ENCODE data around the gene SLC25A19.

SLC25A19 gene

DNA sequence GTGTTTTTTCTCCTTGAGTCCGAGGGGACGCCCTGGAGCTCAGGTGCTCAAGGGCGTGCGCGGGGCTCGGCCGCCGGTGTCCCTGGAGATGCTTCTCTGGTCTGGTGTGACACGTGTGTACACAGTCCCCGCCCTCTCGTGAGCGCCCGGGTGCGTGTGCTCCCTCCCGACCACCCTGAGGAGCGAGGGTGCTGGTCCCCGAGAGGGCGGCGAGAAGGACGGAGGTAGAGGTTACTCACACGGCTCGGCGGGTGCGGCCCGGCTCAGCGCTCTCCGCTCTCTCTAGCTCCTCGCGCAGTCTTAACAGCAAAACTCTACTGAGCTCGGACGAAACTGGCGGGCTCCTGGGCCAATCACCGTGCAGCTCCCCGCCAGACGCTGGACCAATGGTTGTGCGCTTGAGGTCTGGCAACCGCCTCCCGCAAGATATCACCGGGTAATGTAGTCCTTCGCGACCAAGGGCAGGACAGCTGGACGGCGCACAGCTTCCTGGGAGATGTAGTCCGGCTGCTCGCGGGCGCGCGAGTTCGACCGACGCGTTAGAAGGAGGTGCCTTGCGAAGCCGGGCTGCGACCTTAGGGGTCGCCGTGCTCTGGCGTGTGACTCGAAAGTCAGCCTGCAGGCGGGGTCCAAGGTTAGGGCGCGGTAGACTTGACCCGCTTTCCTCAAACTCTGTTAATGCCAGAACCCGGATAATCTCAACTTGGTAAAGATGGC is at the start of gene SLC25A19:
Gene SLC25A19 (minus strand): TSS at position 319 of the 717 bp plus-strand sequence. CDS start 2,669 bp downstream, outside the sequence.
- in situ Hi-C loops (cut with HindIII; ENCODE audit: low pct_ligation_motif_present, low pct_unique_long_range_greater_than_20kb, low sequenced_read_pairs) = no loop called here
- peak; percentile 99 for DNase-seq

DNA sequence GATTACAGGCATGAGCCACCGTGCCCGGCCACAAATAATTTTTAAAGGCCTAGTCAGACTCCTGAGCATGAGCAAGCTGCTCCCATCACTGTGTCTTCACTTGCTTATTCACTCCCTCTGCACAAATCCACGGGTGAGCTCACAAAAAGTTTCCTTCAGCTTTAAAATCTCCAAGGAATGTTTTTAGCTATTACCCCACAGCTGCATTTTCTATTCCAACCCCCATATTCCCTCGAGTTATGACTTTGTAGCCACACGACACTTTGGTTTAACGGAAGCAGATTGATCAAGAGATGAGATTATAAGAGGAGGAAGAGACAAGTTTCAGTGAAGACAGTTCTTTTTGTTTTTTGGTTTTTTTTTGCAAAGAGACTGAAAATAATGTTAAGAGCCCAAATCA is 49.1 kb upstream of the SLC25A19 start:
- DNase-seq = no peak
- in situ Hi-C loops (cut with HindIII; ENCODE audit: low pct_ligation_motif_present, low pct_unique_long_range_greater_than_20kb, low sequenced_read_pairs) = no loop called here

DNA sequence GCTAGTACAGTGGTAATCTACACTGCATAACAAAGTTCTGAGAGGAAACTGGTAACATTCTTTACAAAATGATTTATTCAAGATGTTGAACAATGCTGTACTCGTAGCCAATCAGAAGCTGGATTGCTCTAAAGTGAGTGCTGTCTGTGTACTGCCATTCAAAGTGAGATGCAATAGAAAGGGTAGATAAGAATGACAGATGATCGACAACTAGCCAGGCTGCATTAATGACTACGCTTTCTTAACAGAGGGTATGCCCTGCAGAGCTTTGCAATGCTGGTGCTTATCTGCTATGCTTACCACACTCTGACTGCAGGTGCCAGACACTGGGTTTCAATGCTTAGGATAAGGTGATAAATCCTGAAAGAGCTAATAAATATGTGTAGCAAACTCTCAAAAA is 46.1 kb upstream of the SLC25A19 start:
- no peak for DNase-seq

DNA sequence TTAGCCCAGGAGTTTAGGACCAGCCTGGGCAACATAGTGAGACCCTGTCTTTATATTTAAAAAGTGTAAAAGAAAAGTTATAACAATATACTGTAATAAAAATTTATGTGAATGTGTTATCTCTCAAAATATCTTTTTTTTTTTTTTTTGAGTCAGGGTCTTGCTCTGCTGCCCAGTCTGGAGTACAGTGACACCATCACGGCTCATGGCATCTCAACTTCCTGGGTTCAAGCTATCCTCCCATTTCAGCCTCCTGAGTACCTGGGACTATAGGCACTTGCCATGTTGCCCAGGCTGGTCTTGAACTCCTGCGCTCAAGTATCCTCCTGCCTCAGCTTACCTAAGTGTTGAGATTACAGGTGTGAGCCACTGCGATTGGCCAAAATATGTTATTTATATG is 45.5 kb upstream of the SLC25A19 start:
- no peak for DNase-seq
- in situ Hi-C loops (cut with HindIII; ENCODE audit: low pct_ligation_motif_present, low pct_unique_long_range_greater_than_20kb, low sequenced_read_pairs) = no loop called here

More for the DNA sequence above, 46.1 kb upstream of the SLC25A19 start:
- in situ Hi-C loops (cut with HindIII; ENCODE audit: low pct_ligation_motif_present, low pct_unique_long_range_greater_than_20kb, low sequenced_read_pairs) = no loop called here

DNA sequence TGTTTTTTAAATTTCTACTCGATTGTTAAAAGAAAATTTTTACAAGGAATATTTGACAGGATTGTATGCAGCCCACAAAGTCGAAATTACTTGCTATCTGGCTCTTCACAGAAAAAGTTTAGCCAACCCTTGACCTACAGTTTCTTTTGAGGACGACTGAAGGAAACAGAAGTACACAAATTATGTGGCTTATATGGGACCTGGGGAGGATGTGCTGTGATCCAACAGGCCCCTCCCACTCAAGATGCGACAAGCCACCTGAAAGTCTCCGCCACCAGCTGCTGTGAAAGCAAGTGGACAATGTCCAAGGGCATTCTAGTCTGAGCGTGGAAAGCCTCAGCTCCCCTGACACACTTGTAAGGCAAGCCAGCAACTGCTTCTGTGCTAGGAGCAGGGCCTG is 42.4 kb upstream of the SLC25A19 start:
- DNase-seq = no peak
- in situ Hi-C loops (cut with HindIII; ENCODE audit: low pct_ligation_motif_present, low pct_unique_long_range_greater_than_20kb, low sequenced_read_pairs) = no loop called here

DNA sequence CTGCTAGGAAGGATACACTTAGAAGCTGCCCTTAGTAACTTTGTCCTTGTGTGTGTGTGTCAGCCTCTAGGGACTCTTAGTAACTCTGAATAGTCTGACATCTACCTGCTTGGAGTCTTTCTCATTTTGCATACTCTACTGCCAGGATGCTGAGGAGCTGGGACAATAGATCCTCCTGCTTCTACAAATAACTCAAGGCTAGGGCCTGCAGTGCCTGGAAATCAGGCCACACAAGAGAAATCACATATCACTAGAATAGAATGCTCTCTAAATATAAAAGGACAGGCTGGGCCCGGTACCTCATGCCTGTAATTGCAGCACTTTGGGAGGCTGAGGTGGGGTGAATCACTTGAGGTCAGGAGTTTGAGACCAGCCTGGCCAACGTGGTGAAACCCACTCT is 38.5 kb upstream of the SLC25A19 start:
- in situ Hi-C loops (cut with HindIII; ENCODE audit: low pct_ligation_motif_present, low pct_unique_long_range_greater_than_20kb, low sequenced_read_pairs) = no loop called here

DNA sequence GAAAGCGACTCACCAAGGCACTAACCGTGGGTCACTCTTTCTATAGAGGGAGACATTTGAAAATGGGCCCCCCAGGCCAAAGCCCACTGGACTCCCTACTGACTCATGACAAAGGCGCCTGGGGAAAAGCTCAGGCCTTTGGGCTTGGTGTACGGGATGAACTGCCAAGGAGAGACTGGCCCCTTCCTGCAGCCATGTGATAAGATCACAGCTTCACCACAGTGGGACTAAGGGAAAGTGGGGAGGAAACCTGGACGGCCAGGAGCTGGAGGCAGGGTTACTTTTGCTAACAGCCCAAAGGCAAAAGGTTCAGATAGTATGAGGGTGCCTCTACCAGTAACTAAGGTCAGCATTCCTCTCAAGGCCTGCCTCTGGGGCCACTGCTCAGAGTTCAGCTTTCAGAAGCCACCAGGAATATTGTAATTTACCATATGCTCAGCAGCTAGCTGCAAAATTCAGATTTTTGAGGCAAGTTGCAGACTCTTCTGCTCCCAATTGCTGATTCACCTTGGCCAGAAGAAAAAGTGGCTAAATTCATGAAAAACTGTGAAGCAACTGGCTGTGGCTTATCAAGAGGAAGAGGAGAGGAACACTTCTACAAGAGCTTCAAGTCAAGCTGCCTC is 37.1 kb upstream of the SLC25A19 start:
- DNase-seq = no peak
- in situ Hi-C loops (cut with HindIII; ENCODE audit: low pct_ligation_motif_present, low pct_unique_long_range_greater_than_20kb, low sequenced_read_pairs) = no loop called here

More for the DNA sequence above, 38.5 kb upstream of the SLC25A19 start:
- no peak for DNase-seq

DNA sequence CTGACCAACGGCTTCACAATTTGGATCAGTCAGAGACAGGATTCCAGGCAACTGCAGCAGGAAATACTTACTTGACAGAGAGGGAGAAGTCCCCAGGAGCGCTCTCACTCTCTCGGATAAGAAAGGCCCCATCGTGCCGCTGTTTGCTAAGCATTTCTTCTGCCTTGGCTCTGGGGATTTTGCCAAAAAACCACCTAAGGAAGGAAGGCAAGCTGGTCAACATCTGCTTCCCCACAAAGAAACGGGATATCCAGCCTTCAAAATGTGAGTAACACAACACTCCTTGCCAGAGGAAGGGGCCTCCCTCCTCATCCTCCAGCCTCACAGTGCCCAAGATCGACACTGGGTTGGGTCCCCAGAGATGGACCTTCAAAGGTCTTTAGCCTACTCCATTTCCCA is 36.6 kb upstream of the SLC25A19 start:
- in situ Hi-C loops (cut with HindIII; ENCODE audit: low pct_ligation_motif_present, low pct_unique_long_range_greater_than_20kb, low sequenced_read_pairs) = no loop called here
- no peak for DNase-seq

DNA sequence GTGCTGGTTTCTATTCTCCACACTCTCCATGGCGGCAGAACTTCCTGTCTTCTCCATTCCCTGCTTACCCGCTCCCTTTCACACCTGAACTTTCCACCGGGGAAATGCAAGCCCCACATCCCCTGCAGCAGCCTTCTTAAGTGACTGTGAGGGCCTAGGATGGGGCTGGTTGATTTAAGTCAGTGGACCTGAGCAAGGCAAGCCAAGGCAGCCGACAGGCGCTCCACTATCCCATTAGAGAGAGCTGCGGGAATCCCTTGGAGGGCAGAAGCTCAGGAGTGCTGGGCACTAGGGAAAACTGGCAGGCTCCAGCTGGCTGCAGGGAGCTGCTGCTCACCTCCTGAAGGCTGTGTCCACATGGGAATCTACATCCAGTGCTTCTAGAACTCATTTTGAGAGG is 36.1 kb upstream of the SLC25A19 start:
- no peak for DNase-seq
- in situ Hi-C loops (cut with HindIII; ENCODE audit: low pct_ligation_motif_present, low pct_unique_long_range_greater_than_20kb, low sequenced_read_pairs) = no loop called here

DNA sequence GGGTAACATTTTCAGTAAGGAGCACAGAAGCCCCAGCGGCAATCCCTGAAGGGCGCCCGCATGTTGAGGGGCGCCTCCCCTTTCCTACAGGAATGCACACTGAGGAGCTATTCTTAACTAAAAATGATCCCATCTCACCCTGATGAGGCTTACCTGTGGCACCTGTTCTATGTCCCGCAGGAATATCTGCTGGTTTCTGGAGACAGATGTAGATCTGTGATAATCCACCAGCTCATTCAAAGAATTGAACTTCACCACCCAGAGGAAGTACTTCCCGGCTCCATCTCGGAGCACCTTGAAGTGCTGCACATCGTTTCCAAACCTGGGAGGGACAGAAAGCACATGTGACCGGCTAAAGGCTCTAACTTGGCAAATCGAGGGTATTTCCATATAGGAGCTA is 32.3 kb upstream of the SLC25A19 start:
- DNase-seq = no peak
- in situ Hi-C loops (cut with HindIII; ENCODE audit: low pct_ligation_motif_present, low pct_unique_long_range_greater_than_20kb, low sequenced_read_pairs) = no loop called here

DNA sequence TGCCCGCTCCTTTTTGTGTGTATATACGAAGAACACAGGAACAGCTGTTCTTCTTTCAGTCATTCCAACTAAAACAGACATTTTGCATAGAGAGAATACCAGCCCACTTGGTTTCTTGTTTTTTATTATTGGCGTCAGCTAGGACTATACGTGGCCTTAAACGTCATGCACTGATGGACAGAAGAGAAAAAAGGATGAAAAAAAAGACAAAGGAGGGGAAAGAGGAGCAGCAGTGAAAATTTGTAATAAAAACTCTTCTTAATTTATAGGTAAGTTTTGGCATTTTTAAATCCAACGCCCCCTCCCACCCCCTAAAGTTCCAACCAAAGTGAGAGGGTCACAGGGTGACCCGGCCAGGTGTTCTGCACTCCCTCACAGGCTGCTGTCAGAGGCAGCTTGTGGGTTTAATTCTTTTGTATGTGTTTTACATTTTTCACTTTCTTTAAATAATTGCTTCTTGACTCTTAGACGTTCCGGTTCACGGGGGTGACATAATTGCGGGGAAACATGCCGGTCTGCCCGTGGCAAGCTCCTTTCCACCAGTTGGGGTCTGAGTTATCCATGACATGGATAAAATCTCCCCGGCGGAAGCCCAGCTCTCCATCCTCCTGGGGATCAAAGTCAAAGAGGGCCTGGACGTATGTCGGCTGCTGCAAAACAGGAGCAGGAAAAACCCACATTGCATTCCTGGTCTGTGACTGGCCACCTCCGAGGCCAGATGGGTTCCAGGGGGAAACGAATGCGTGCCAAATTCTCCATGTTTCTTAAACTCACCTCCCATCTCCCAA is 30.9 kb upstream of the SLC25A19 start:
- no peak for DNase-seq
- in situ Hi-C loops (cut with HindIII; ENCODE audit: low pct_ligation_motif_present, low pct_unique_long_range_greater_than_20kb, low sequenced_read_pairs) = no loop called here

DNA sequence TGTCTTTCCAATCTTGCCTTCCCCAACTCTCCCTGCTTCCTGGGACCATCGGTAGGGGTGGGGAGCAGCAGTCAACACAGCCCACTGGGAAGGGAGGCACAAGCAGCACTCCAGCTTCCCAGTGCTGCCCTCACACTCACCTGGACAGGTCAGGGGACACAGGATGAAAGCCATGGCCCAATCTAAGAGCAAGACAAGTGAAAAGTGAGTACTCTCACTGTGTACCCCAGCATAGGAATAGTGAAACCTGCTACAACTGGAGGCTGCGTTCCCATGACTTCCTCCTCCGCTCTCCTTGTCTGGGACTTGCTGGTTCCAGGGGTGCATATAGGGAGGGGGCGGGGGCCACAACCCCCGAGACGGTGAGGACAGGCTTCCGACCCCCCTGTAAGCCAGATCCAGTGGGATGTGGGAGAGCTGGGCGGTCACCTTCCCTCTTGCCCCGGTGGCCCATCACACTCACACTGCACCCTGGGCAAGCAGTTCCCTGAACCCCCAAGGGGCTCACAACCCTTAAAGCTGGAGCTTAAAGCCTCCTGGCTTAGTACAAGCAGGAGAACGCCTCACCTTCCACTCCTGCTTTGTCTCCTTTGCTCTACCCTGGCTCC is 29.5 kb upstream of the SLC25A19 start:
- DNase-seq = no peak
- in situ Hi-C loops (cut with HindIII; ENCODE audit: low pct_ligation_motif_present, low pct_unique_long_range_greater_than_20kb, low sequenced_read_pairs) = no loop called here

DNA sequence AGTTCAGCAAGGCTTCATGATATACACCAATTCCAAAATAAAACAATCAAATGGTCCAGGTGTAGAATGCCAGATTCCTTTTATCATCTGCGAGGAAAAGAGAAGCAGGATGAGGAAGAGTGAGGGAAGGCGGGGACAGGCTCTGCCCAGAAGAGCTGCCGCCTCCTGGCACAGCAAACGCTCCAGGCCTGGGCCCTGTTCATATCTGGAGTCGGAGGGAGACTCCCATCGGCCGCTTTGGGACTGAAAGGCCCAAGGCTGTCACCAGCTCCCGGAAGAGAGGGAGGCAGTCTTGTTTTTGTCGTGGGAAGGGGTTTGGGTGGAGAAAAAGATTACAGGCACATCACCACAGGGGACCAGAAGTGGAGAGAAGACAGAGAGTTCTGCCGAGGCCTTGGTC is 29.0 kb upstream of the SLC25A19 start:
- no peak for DNase-seq
- in situ Hi-C loops (cut with HindIII; ENCODE audit: low pct_ligation_motif_present, low pct_unique_long_range_greater_than_20kb, low sequenced_read_pairs) = no loop called here

DNA sequence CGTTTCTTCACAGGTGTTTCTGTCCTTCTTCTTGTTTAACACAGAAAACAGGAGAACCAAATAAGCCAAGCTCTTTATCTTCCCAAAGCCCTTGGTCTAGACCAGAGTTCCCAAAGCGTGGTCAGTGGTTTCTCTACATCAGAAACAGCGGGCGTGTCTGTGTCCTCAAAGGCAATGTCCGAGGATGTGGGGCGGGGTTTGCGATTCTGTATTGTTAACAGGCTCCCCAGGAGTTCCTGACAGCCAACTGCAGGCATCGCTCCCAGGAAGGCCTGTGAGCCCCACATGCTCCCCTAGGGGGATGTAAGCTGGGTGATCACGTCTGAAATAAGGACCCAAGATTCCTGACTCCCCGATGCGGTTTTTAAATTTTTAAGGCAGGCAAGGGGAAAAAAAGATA is 28.4 kb upstream of the SLC25A19 start:
- in situ Hi-C loops (cut with HindIII; ENCODE audit: low pct_ligation_motif_present, low pct_unique_long_range_greater_than_20kb, low sequenced_read_pairs) = no loop called here
- DNase-seq = no peak

DNA sequence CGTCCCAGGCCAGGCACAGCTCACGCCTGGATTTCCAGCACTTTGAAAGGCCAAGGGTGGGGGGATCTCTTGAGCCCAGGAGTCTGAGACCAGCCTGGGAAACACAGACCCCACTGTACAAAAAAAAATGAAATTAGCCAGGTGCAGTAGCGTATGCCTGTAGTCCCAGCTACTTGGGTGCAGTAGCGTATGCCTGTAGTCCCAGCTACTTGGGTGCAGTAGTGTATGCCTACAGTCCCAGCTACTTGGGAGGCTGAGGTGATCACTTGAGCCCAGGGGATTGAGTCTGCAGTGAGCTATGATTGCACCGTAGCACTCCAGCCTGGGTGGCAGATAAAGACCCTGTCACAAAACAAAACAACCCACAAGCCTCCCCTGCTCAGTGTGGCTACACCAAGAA is 27.0 kb upstream of the SLC25A19 start:
- in situ Hi-C loops (cut with HindIII; ENCODE audit: low pct_ligation_motif_present, low pct_unique_long_range_greater_than_20kb, low sequenced_read_pairs) = no loop called here
- DNase-seq = no peak

DNA sequence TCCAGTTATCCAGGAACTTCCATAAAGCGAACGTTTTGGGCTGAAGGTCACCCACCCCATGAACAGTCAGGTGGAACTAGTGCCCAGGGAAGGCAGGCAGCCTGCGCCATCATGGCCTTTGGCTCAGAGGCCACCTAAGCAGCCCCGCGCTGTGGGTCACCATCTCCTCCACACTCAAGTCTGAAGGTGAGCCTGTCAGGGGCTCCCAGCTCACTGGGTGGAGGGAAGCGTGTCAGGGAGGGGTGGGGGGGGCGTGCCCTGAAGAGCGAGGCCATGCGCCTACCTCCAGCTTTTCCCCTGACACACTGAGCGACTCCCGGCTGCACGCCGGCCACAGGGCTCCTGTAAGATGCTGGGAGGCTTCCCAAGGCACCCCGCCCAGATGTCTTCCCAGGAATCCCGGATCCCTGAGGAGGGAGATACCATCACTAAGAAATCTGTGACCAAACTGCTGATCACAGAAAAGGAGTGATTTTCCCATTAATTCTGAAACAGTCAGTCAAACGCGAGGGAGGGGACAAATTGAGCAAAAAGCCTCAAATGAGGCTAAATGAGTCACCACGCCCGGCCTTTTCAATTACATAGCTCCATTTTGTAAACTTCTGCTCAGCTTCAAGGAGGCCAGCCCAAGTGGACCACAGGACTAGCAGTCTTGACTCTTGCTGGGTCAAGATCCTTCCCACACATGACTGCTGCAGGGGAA is 26.5 kb upstream of the SLC25A19 start:
- in situ Hi-C loops (cut with HindIII; ENCODE audit: low pct_ligation_motif_present, low pct_unique_long_range_greater_than_20kb, low sequenced_read_pairs) = no loop called here
- DNase-seq = no peak

DNA sequence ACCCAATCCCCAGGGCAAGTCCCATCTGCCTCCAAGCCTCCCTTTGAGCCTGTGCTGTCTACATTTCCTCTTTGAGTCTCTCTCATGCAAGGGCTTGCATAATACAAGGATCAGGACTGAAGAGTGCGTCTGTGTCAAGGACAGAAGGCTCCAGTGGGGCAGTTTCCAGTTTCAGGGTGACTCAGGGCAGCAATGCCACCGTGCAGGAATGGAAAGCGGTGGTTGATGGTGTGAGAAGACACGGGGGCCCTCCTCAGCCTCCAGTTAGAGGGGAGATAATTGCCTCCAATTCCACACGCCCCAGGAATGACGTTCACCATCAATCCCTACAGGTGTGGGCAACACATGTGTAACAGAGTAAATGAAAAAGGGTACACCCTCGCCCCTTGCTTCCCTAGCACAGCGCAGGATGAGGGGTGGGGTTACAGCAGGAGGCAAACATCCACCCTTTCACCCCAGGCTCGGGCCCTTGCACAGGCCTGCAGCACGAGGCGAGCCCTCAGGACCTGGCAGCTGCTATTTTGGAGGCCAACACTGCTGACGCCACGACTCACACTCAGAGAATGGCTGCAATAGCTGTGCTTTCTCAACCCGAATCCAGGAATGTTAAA is 24.8 kb upstream of the SLC25A19 start:
- in situ Hi-C loops (cut with HindIII; ENCODE audit: low pct_ligation_motif_present, low pct_unique_long_range_greater_than_20kb, low sequenced_read_pairs) = no loop called here
- no peak for DNase-seq
